Dedifferentiated amniotic fluid mesenchymal stem cell (primary cell): ENCODE results near the gene USP40.

Experiments used
- DNase-seq: peaks from one replicate; pipeline ENCODE4 v3.0.0-alpha.2; 2016; ENCODE audit errors: extremely low spot score

The USP40 gene

GRCh38 chr2:233476063-233476410, 90.5 kb downstream of the USP40 start:
- DNase-seq = no peak

GRCh38 chr2:233474308-233475160, 92.0 kb downstream of the USP40 start:
- DNase-seq = no peak

GRCh38 chr2:233473878-233474277, 92.7 kb downstream of the USP40 start:
- DNase-seq = no peak

GRCh38 chr2:233473386-233473791, 93.2 kb downstream of the USP40 start:
- DNase-seq = no peak

GRCh38 chr2:233471291-233472035, 95.1 kb downstream of the USP40 start:
- DNase-seq = no peak

GRCh38 chr2:233470839-233471238, 95.7 kb downstream of the USP40 start:
- DNase-seq = no peak

GRCh38 chr2:233470011-233470687, 96.4 kb downstream of the USP40 start:
- DNase-seq = no peak

GRCh38 chr2:233469261-233470010, 97.1 kb downstream of the USP40 start:
- no peak for DNase-seq

GRCh38 chr2:233468741-233469110, 97.9 kb downstream of the USP40 start:
- DNase-seq = no peak

- DNase-seq = no peak
Observed at GRCh38 chr2:233468047-233468740, 98.4 kb downstream of the USP40 start.

GRCh38 chr2:233466991-233467603, 99.5 kb downstream of the USP40 start:
- DNase-seq = no peak

GRCh38 chr2:233464531-233465240, 101.9 kb downstream of the USP40 start:
- DNase-seq = no peak

GRCh38 chr2:233464056-233464455, 102.5 kb downstream of the USP40 start:
- DNase-seq = no peak

- no peak for DNase-seq
Observed at GRCh38 chr2:233463586-233463985, 103.0 kb downstream of the USP40 start.

GRCh38 chr2:233462826-233463470, 103.6 kb downstream of the USP40 start:
- DNase-seq = no peak

- DNase-seq = no peak
Observed at GRCh38 chr2:233462202-233462785, 104.3 kb downstream of the USP40 start.

- DNase-seq = no peak
Observed at GRCh38 chr2:233461481-233461891, 105.1 kb downstream of the USP40 start.

- DNase-seq = no peak
Observed at GRCh38 chr2:233460726-233461441, 105.7 kb downstream of the USP40 start.

- no peak for DNase-seq
Observed at GRCh38 chr2:233459426-233459825, 107.2 kb downstream of the USP40 start.
